ENCODE results near the gene WDR33. TPM values are rescaled to one million over a fixed set of nuclear protein-coding genes. Genes with fewer than 3 reads are reported as not detected.

WDR33 gene
- total RNA-seq, 2 experiments from 2014 or later = 58.7 to 69.0 TPM

DNA sequence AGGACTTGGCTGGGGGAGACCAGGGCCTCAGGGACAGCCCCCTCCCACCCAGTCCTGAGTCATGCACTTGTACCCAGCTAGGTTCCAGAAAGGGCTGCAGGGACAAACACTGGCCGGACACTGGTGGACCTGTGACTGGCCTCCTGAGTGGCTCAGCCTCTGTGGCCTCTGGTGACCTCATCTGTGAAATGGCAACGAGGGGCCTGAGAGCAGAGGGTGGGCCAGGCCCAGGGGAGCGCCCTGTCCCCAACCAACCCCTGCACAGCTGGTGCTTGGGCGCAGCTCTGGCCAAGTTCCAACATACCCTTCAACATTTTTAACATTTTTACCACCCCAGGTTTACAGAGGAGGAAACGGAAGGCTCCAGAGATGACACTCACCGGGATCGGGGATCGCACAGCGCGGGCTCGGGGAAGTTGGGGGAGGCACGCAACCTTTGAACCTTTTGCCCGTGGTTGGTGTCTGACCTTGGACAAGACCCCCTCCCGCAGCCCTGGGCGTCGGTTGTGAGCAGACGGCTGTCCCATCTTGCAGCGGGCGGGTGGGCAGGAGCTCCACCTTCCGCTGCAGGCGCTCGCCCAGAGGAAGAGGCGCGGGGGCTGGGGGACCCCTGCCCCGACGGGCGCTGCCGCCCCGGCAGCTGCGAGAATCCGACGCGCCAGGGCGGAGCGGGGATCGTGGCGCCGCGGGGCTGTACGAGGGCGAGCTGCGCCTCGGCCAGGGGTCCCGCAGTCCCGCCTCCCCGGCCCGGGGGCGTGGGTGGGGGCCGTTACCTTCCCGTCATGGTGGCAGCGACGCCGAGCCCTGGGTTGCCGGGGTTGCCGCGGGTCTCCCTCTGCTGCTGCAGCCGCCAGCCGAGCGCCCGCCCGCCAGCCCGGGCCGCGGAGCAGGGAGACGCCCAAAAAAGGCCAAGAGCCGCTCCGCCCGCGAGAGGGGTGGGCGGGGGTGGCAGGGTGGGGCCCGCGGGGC, 136.4 kb downstream of the WDR33 start:
- H3K4me3 Mint-ChIP-seq = peak overlapping the region; percentile 44
- peak; percentile 20 for DNase-seq
- peaks cover 10% of the 10 kb centered on the region for H3K4me1 Mint-ChIP-seq
- H3K27me3 Mint-ChIP-seq = peaks cover 64% of the 10 kb centered on the region
- H3K9me3 Mint-ChIP-seq = no peaks in the 10 kb centered on the region
- ChIA-PET POLR2A (no interaction called here), CTCF (no interaction called here)
- peaks cover 2% of the 10 kb centered on the region for H3K36me3 Mint-ChIP-seq (ENCODE audit: low read depth)
- H3K27ac Mint-ChIP-seq = no peak overlapping the region

DNA sequence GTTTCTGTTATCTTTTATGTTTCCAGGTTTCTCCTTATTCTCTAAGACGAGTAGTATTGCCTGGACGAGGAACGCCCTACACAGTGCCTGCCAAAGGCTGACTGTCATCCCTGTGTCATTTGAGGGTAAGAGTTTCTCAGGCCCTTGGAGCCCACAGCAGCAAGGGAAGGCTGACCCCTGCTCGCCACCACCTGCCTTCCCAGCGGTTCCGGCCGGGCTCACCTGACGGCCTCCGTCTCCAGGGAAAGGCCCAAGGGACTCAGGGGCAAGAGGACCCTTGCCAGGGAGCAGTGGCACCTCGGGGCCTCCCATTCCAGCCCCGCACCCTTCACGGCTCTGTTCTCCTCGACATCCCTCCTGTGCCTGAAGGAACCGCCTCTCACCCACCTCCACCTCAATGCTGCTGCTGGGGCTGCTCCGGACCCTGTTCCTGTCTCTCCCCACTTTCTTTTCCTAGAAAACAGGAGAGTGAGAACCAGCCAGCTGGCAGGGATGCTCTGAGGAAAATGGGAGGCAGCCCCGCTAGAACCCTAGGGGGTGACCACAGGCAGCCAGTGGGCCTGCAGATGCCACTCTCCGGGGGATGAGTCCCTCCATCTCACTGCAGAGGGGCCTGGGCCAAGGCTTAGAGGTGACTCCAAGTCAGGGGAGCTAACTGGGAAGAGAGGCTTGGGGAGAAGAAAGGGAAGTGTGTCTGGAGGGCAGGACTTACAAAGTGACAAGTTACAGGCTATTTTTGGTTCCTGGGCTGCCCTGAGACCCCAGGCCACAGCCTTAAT, 137.5 kb downstream of the WDR33 start:
- Mint-ChIP-seq H3K4me3 (no peak overlapping the region), H3K9me3 (no peaks in the 10 kb centered on the region), H3K36me3 (ENCODE audit: low read depth) (peaks cover 2% of the 10 kb centered on the region), H3K27me3 (peaks cover 64% of the 10 kb centered on the region), H3K27ac (no peak overlapping the region), H3K4me1 (peaks cover 10% of the 10 kb centered on the region)
- POLR2A ChIA-PET = no interaction called here
- CTCF ChIA-PET = interaction anchor here (0.6 kb wide), 1 partner anchor 123 kb away, joined by 3 read pairs; no protein-coding TSS in a partner anchor
- no peak for DNase-seq

DNA sequence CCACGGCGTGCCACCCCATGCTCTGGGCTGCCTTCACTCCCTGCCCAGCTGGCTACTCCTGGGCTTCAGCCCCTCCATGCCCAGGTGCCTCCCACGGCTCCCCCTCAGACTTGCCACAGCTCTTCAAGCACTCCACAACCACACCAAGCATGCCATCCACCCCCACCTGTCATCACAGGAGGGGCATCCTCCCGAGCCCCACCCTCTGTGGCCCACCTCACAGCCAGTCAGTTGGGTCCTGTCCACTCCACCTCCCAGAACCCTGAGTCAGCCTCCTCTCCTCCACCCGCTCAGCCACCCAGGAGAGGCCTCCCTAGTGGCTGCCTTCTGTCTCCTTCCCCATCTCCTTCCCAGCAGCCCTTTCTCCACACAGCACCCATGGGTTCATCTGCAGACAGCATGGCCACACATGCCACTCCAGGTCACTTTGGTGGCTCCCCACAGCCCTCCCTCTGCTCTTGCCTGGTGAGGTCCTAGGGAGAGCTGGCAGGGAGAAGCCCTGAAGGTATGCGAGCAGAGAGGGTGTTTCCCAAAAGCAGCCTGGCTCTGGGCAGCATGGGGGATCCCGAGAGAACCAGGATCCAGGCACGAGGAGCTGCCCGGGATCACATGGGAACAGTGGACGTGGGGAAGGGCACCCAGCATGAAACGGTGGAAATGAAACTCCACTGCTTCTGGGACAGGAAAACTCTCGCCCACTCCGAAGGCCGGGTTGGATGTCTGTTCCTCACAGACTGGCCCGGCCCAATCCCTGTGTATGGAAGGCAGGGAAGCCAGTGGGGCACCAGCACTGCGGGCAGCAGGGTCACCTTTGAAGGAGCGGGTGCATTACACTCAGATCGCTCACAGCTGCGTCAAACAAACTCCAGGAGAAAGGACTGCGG, 138.4 kb downstream of the WDR33 start:
- DNase-seq = no peak
- peaks cover 10% of the 10 kb centered on the region for H3K4me1 Mint-ChIP-seq
- H3K27me3 Mint-ChIP-seq = peaks cover 56% of the 10 kb centered on the region
- H3K4me3 Mint-ChIP-seq = no peak overlapping the region
- no peak overlapping the region for H3K27ac Mint-ChIP-seq
- ChIA-PET POLR2A (no interaction called here), CTCF (interaction anchor here (0.6 kb wide), 1 partner anchor 124 kb away, joined by 3 read pairs; no protein-coding TSS in a partner anchor)
- H3K36me3 Mint-ChIP-seq (ENCODE audit: low read depth) = peaks cover 2% of the 10 kb centered on the region
- no peaks in the 10 kb centered on the region for H3K9me3 Mint-ChIP-seq

DNA sequence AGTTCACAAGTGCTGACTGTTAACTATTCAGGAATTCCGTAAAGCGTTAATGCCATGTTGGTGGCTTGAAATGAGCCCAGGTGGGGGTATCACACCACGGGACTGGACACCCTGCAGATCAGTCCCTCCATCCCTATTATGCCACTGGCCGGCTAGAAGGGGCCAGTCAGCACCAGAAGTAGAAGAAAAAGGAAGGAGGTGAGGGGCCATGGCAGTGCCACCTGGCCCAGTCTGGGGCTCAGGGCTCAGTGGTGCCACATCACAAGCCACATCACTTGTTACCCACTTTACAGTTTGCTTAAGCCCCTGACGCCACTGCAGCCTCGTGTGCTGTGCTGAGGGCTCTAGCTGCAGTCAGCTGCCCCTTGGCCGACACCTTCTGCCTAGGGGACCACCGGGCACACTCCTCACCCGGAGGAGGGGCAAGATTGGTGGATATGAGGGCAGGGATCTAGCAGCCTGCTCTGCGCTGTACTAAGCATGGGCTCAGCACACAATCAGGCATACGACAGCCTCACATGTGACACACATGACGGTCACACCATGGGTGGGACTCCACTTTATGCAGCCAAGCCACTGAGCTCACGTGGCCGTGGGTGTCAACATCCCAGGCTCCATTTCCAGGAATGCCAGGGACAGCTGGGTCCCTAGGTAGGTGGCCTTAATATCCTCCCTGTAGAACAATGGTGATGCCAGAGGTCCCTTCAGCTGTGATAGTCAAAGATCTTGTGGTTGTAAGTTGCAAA, 139.2 kb downstream of the WDR33 start:
- peaks cover 2% of the 10 kb centered on the region for H3K36me3 Mint-ChIP-seq (ENCODE audit: low read depth)
- H3K4me3 Mint-ChIP-seq = no peak overlapping the region
- ChIA-PET POLR2A (no interaction called here), CTCF (no interaction called here)
- H3K9me3 Mint-ChIP-seq = no peaks in the 10 kb centered on the region
- peaks cover 10% of the 10 kb centered on the region for H3K4me1 Mint-ChIP-seq
- H3K27ac Mint-ChIP-seq = no peak overlapping the region
- peaks cover 54% of the 10 kb centered on the region for H3K27me3 Mint-ChIP-seq
- no peak for DNase-seq

DNA sequence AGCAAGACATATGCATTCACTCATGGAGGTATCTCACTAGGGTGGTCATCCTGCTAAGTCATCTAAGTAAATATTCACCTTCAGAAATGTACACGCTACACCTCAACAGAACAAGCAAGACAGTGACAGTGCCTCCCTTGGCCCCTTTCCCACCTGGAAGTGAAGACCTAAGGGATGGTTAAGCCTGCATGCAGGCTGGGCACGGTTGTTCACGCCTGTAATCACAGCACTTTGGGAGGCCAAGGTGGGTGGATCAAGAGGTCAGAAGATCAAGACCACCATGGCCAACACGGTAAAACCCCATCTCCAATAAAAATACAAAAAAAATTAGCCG, 140.0 kb downstream of the WDR33 start:
- peaks cover 8% of the 10 kb centered on the region for H3K4me1 Mint-ChIP-seq
- POLR2A ChIA-PET = no interaction called here
- peaks cover 56% of the 10 kb centered on the region for H3K27me3 Mint-ChIP-seq
- no peak overlapping the region for H3K27ac Mint-ChIP-seq
- H3K9me3 Mint-ChIP-seq = no peaks in the 10 kb centered on the region
- DNase-seq = no peak
- no peaks in the 10 kb centered on the region for H3K36me3 Mint-ChIP-seq (ENCODE audit: low read depth)
- CTCF ChIA-PET = no interaction called here
- no peak overlapping the region for H3K4me3 Mint-ChIP-seq

DNA sequence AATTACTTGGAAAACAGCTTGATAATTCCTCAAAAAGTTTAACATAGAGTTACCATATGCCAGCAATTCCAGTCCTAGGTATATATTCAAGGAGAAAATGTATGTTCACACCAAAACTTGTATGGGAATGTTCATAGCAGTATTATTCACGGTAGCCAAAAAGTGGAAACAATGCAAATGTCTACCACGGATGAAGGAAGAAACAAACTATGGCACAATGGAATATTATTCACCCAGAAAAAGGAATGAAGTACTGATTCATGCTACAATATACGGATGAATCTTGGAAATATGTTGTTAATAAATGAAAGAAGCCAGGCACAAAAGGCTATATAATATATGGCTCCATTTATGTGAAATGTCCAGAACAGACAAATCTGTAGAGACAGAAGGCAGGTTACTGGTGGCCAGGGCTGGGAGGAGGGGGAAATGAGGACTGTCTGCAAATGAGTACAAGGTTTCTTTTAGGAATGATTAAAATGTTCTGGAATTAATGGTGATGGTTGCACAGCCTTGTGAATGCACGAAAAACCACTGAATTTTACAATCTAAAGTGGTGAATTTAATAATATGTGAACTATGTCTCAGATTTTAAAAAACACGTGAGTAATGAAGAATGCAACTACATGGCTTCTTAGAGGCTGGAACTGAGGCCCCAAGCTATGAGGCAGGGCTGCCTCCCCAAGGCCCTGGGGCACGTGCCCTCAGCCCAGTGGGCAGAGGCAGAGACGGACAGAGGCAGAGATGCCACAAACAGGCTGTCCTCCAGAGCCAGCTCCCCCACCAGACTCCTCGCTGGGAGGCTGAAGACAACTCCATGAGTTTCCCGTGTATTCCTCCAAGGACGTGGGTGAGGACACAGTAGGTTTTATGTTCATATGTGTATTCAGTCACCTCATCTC, 140.7 kb downstream of the WDR33 start:
- Mint-ChIP-seq H3K4me1 (peaks cover 5% of the 10 kb centered on the region), H3K27me3 (peaks cover 58% of the 10 kb centered on the region), H3K9me3 (no peaks in the 10 kb centered on the region), H3K4me3 (no peak overlapping the region), H3K36me3 (ENCODE audit: low read depth) (no peaks in the 10 kb centered on the region), H3K27ac (no peak overlapping the region)
- ChIA-PET POLR2A (no interaction called here), CTCF (no interaction called here)
- DNase-seq = no peak

DNA sequence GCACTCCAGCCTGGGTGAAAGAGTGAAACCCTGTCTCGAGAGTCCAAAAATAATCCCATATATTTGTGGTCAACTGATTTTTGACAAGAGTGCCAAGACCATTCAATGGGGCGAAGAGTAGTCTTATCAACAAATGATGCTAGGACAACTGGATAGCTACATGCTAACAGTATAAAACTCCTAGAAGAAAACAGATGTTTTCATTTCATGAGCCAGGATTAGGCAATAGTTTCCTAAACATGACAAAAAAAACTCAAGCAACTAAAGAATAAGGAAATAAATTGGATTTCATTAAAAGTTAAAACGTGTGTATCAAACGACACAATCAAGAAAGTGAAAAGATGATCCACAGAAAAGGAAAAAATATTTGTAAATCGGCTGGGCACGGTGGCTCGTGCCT, 141.9 kb downstream of the WDR33 start:
- Mint-ChIP-seq H3K4me3 (no peak overlapping the region), H3K9me3 (no peaks in the 10 kb centered on the region), H3K27ac (no peak overlapping the region), H3K4me1 (no peaks in the 10 kb centered on the region), H3K36me3 (ENCODE audit: low read depth) (no peaks in the 10 kb centered on the region), H3K27me3 (peaks cover 62% of the 10 kb centered on the region)
- POLR2A ChIA-PET = no interaction called here
- CTCF ChIA-PET = no interaction called here
- no peak for DNase-seq

DNA sequence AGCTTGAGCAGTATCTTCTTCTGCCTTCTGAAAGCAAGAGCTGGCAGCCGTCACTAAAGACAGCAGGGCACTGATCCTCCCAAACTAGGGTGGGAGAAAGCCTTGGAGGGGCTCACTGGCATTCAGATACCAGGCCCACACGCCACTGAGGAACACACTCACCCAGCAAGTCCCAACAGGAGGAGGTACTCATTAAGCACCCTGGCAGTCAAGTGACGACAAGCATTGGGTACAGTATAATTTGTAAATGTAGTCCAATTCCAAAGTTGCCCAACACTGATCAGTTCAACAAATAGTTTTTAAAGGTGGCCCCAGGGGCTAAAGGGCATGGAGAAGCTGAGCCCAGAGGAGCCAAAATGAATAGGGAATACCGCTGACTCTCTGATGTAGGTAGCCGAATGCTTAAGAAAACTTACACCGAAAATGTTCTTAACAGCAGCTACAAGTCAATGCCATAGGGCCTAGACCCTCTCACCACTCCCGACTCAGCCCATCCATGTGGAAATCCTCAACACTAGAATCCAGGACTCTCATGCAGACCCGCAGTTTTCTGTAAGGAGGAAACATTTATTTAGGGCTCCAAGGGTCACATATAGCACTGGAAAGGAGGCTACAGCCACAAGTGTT, 145.6 kb downstream of the WDR33 start:
- peaks cover 55% of the 10 kb centered on the region for H3K27me3 Mint-ChIP-seq
- H3K27ac Mint-ChIP-seq = no peak overlapping the region
- H3K4me3 Mint-ChIP-seq = no peak overlapping the region

DNA sequence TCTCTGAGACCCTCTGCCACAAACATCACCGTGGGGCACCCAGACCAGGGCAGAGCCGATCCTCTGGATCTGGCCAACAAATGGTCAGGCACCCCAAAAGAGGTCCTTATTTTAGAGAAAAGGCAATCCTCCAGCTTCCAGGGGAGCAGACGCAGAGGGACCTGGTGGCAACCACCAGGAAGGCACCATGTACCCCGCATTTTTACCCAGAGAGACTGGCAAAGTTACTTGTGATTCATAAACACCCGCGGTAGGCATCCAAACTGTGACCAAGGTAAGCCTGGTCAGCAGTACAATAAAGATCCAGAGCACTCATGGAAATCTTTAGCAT, 146.1 kb downstream of the WDR33 start:
- Mint-ChIP-seq H3K4me3 (no peak overlapping the region), H3K27ac (no peak overlapping the region), H3K4me1 (peaks cover 4% of the 10 kb centered on the region), H3K27me3 (peaks cover 50% of the 10 kb centered on the region), H3K9me3 (no peaks in the 10 kb centered on the region), H3K36me3 (ENCODE audit: low read depth) (no peaks in the 10 kb centered on the region)
- CTCF ChIA-PET = interaction anchor here (0.6 to 1.8 kb wide), 3 partner anchors 15 to 420 kb away, joined by 3 to 7 read pairs (median 5); no protein-coding TSS in a partner anchor
- DNase-seq = no peak
- POLR2A ChIA-PET = no interaction called here

More for the DNA sequence above, 145.6 kb downstream of the WDR33 start:
- no peak for DNase-seq
- POLR2A ChIA-PET = no interaction called here
- H3K9me3 Mint-ChIP-seq = no peaks in the 10 kb centered on the region
- H3K36me3 Mint-ChIP-seq (ENCODE audit: low read depth) = no peaks in the 10 kb centered on the region
- H3K4me1 Mint-ChIP-seq = peaks cover 4% of the 10 kb centered on the region
- CTCF ChIA-PET = interaction anchor here (0.6 to 1.8 kb wide), 3 partner anchors 15 to 420 kb away, joined by 3 to 7 read pairs (median 5); no protein-coding TSS in a partner anchor

DNA sequence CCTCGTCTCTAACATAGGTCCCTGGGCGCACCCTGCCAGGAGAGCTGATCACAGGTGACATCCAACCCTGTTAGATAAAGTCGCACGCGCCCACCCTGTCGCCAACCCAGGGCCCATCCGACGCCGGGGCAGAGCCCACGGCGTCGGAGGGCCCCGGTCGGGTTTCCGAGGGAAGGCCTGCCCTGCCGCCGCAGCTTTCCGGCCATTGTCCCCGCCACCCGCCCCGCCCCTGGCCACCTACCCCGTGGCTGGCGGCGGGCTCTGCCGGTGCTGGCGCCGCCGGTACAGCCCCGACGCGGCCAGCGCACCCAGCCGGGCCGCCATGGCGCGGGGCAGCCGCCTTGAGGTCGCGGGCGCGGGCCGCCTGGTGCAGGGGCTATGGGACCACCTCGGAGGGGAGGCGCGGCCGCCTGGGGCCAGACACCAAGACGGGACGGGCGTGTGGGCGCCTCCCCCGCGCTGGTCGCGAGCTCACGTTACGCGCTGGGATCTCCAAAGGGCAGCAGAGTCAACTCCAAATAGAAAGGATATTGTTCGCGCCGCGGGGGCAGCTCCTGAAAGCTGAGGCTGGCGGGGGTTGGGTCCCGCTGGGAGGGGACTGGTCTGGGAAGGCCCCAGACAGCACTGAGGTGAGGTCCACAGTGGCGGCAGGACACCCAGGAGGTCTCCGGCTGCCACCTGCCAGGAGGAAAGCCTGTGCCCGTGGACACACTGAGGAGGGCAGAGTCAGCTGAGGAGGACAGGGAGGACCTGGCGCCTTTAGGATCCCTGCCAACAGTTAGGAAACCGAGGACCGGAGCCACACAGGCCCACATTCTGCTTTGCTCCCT, 146.7 kb downstream of the WDR33 start:
- Mint-ChIP-seq H3K9me3 (no peaks in the 10 kb centered on the region), H3K4me3 (no peak overlapping the region), H3K27ac (no peak overlapping the region), H3K4me1 (peaks cover 4% of the 10 kb centered on the region), H3K36me3 (ENCODE audit: low read depth) (no peaks in the 10 kb centered on the region), H3K27me3 (peaks cover 48% of the 10 kb centered on the region)
- no peak for DNase-seq
- POLR2A ChIA-PET = no interaction called here
- CTCF ChIA-PET = interaction anchor here (0.6 to 1.8 kb wide), 3 partner anchors 14 to 421 kb away, joined by 3 to 7 read pairs (median 5); no protein-coding TSS in a partner anchor
